ENCODE measurements around the gene USP8.
"Not testable (repeated sequence)": the region's sequence is repeated elsewhere in the genome, so short reads cannot be mapped to it uniquely, and the experiment has no call there.

The USP8 gene

GRCh38 chr15:50424066-50424890, at the start of gene USP8:
USP8 (plus strand) TSS chr15:50424405; CDS start chr15:50439074, 14,669 bp downstream.
- peak; percentile 89 for DNase-seq

GRCh38 chr15:50377867-50378751, 46.1 kb upstream of the USP8 start:
- DNase-seq: no peak

GRCh38 chr15:50378776-50379175, 45.4 kb upstream of the USP8 start:
- DNase-seq: no peak

- DNase-seq: not testable (repeated sequence)
These were observed 44.8 kb upstream of the USP8 start for GRCh38 chr15:50379413-50379812.

GRCh38 chr15:50380089-50380488, 44.1 kb upstream of the USP8 start:
- no peak for DNase-seq

GRCh38 chr15:50381438-50381837, 42.8 kb upstream of the USP8 start:
- DNase-seq: no peak

- not testable (repeated sequence) for DNase-seq
These were observed 41.8 kb upstream of the USP8 start for GRCh38 chr15:50382408-50382807.

- no peak for DNase-seq
These were observed 33.5 kb upstream of the USP8 start for GRCh38 chr15:50390554-50391264.

GRCh38 chr15:50391561-50391960, 32.6 kb upstream of the USP8 start:
- DNase-seq: not testable (repeated sequence)

- no peak for DNase-seq
These were observed 12.3 kb upstream of the USP8 start for GRCh38 chr15:50411870-50412269.

GRCh38 chr15:50414624-50415023, 9.6 kb upstream of the USP8 start:
- DNase-seq: no peak

GRCh38 chr15:50415752-50416404, 8.3 kb upstream of the USP8 start:
- no peak for DNase-seq

GRCh38 chr15:50416890-50417289, 7.3 kb upstream of the USP8 start:
- no peak for DNase-seq

- DNase-seq: no peak
These were observed 6.1 kb upstream of the USP8 start for GRCh38 chr15:50418041-50418583.

- no peak for DNase-seq
These were observed 1.0 kb downstream of the USP8 start for GRCh38 chr15:50425219-50425618.

GRCh38 chr15:50425678-50426246, 1.6 kb downstream of the USP8 start:
- DNase-seq: not testable (repeated sequence)

GRCh38 chr15:50426428-50426827, 2.2 kb downstream of the USP8 start:
- no peak for DNase-seq

- no peak for DNase-seq
These were observed 7.0 kb downstream of the USP8 start for GRCh38 chr15:50431204-50431603.

- no peak for DNase-seq
These were observed 8.0 kb downstream of the USP8 start for GRCh38 chr15:50432230-50432629.

- DNase-seq: no peak
These were observed 11.6 kb downstream of the USP8 start for GRCh38 chr15:50435772-50436171.

- no peak for DNase-seq
These were observed 14.0 kb downstream of the USP8 start for GRCh38 chr15:50438251-50438650.

GRCh38 chr15:50440932-50441331, 16.7 kb downstream of the USP8 start:
- no peak for DNase-seq
